Transverse colon (tissue), 3 donors: ENCODE measurements around the gene KAZN.

Source experiments
- CTCF ChIP-seq, 5 experiments: fragments of 200-600 bp in 3 of 5; fragments of 450-650 bp in 2 of 5; sonication (generic) in 3 of 5; IDR thresholded peaks; 1 replicate in 2 of 5; 2 replicates in 3 of 5; pipeline ENCODE4 v1.5.1; 2016 to 2017; ENCODE audit warnings: antibody characterized with exemption in 5 of 5, inconsistent platforms in 3 of 5, mild to moderate bottlenecking in 2 of 5, moderate library complexity in 1 of 5
- POLR2A ChIP-seq: fragments of 450-650 bp; IDR thresholded peaks from one replicate; pipeline ENCODE4 v1.6.1; 2016; ENCODE audit warnings: antibody characterized with exemption, mild to moderate bottlenecking, moderate library complexity

- no peak for TF ChIP-seq CTCF (IDR thresholded peaks at IDR 0.05)
- TF ChIP-seq POLR2A = no peak
These were observed 372.3 kb downstream of the KAZN start for GRCh38 chr1:14970799-14971141.
